B cell (primary cell): ENCODE results near the gene TRMO. TPM values are rescaled to one million over a fixed set of nuclear protein-coding genes. Genes with fewer than 3 reads are reported as not detected.
A peak's percentile ranks its signal among the peaks of the same experiment; 100 is the strongest.

ENCODE experiments used
- ATAC-seq: fragments of 200-7000 bp; cut with Tn5 transposase; one replicate; pipeline ENCODE4 v1.10.0; 2021; ENCODE audit warnings: low read depth, mild to moderate bottlenecking, moderate number of reproducible peaks, moderate library complexity
- CTCF ChIA-PET: fragments of 350-600 bp; sonication (Branson Sonifier 250); formaldehyde crosslinking; loops from one replicate; lab custom pipeline; 2021; ENCODE audit warnings: antibody characterized with exemption, inconsistent platforms; lab: Charles Lee
- POLR2A ChIA-PET: fragments of 350-600 bp; sonication (Branson Sonifier 250); formaldehyde crosslinking; loops from one replicate; lab custom pipeline; 2021; ENCODE audit warnings: antibody characterized with exemption; lab: Charles Lee
- DNase-seq: peaks from one replicate; pipeline ENCODE4 v3.0.0; 2013
- H2AFZ ChIP-seq: 2 replicates; pipeline ENCODE4 v1.6.1; 2012; ENCODE audit warnings: mild to moderate bottlenecking, low read depth, low read length; ENCODE audit not compliant: insufficient read depth, poor library complexity, severe bottlenecking
- H3K27ac ChIP-seq, 2 donors: 1 replicate in 1 of 2; 2 replicates in 1 of 2; pipeline ENCODE4 v1.5.1; 2012 to 2013; ENCODE audit warnings: low read length in 2 of 2, mild to moderate bottlenecking in 2 of 2, moderate library complexity in 1 of 2
- H3K27me3 ChIP-seq, 4 experiments: fragments of 200-600 bp in 1 of 4; sonication (generic) in 1 of 4; replicated peaks in 1 of 4; 1 replicate in 2 of 4; 2 replicates in 2 of 4; pipeline versions ENCODE4 v1.6.1 to v1.7.0; 2013 to 2016; ENCODE audit warnings: low read length in 3 of 4, mild to moderate bottlenecking in 2 of 4, mixed read lengths in 1 of 4, moderate library complexity in 1 of 4; ENCODE audit not compliant: insufficient read depth in 4 of 4, control insufficient read depth in 3 of 4; ENCODE audit errors: control extremely low read depth in 1 of 4
- H3K36me3 ChIP-seq, 2 experiments: replicated peaks in 1 of 2; 1 replicate in 1 of 2; 2 replicates in 1 of 2; pipeline versions ENCODE4 v1.6.1 to v1.7.1; 2013; ENCODE audit warnings: low read length in 1 of 2; ENCODE audit not compliant: insufficient read depth in 2 of 2, control insufficient read depth in 1 of 2; ENCODE audit errors: control extremely low read depth in 1 of 2, extremely low read depth in 1 of 2
- H3K4me1 ChIP-seq, 2 donors: fragments of 200-600 bp in 1 of 2; sonication (generic) in 1 of 2; 1 replicate in 1 of 2; 2 replicates in 1 of 2; pipeline versions ENCODE4 v1.5.1 to v1.6.1; 2013 to 2017; ENCODE audit warnings: low read length in 2 of 2; ENCODE audit not compliant: control insufficient read depth in 2 of 2, insufficient read depth in 2 of 2
- H3K4me2 ChIP-seq: replicated peaks from 2 replicates; pipeline ENCODE3; 2012; ENCODE audit warnings: mild to moderate bottlenecking, low read depth, low read length; ENCODE audit not compliant: poor library complexity, severe bottlenecking
- H3K4me3 ChIP-seq, 5 experiments: fragments of 200-600 bp in 1 of 5; sonication (generic) in 1 of 5; 1 replicate in 3 of 5; 2 replicates in 2 of 5; pipeline versions ENCODE4 v1.5.1 to v1.7.0; 2011 to 2016; ENCODE audit warnings: low read length in 4 of 5, mild to moderate bottlenecking in 4 of 5, low read depth in 2 of 5, control low read depth in 1 of 5, moderate library complexity in 1 of 5; ENCODE audit not compliant: insufficient read depth in 1 of 5; ENCODE audit errors: control extremely low read depth in 1 of 5, extremely low read depth in 1 of 5
- H3K79me2 ChIP-seq: fragments of 200-600 bp; sonication (generic); one replicate; pipeline ENCODE4 v1.6.0; 2016; ENCODE audit warnings: low read length; ENCODE audit not compliant: control insufficient read depth, insufficient read depth
- H3K9ac ChIP-seq: fragments of 200-600 bp; sonication (generic); 2 replicates; pipeline ENCODE4 v1.6.1; 2017; ENCODE audit warnings: mild to moderate bottlenecking, low read length, moderate library complexity
- H3K9me3 ChIP-seq, 3 donors: one replicate each; pipeline versions ENCODE4 v1.6.1 to v1.7.1; 2013; ENCODE audit warnings: low read length in 2 of 3; ENCODE audit not compliant: control insufficient read depth in 2 of 3, insufficient read depth in 1 of 3; ENCODE audit errors: control extremely low read depth in 1 of 3
- H4K20me1 ChIP-seq: 2 replicates; pipeline ENCODE4 v1.6.0; 2012; ENCODE audit warnings: mild to moderate bottlenecking, low read length; ENCODE audit not compliant: insufficient read depth, control insufficient read depth, poor library complexity, severe bottlenecking
- H3K27ac Mint-ChIP-seq: one replicate; pipeline ENCODE4 v1.8.0; 2021; ENCODE audit warnings: mixed read lengths
- H3K27me3 Mint-ChIP-seq: one replicate; pipeline ENCODE4 v1.8.0; 2021; ENCODE audit warnings: mixed read lengths
- H3K4me1 Mint-ChIP-seq: one replicate; pipeline ENCODE4 v1.8.0; 2021; ENCODE audit warnings: mixed read lengths
- H3K4me3 Mint-ChIP-seq: one replicate; pipeline ENCODE4 v1.8.0; 2021; ENCODE audit warnings: mixed read lengths
- H3K9me3 Mint-ChIP-seq: one replicate; pipeline ENCODE4 v1.8.0; 2022; ENCODE audit warnings: mixed read lengths; ENCODE audit not compliant: insufficient read depth
- EZH2 ChIP-seq: IDR thresholded peaks from 2 replicates; pipeline ENCODE4 v1.6.1; 2012; ENCODE audit warnings: borderline replicate concordance, low read depth, mild to moderate bottlenecking, moderate library complexity, low read length; ENCODE audit not compliant: insufficient read depth, poor library complexity, severe bottlenecking
- WGBS: methylation state at CpG from one replicate; pipeline ENCODE4 v1.1.5; 2013; ENCODE audit warnings: missing lambda C conversion rate; ENCODE audit not compliant: insufficient coverage; 5-methylcytosine and 5-hydroxymethylcytosine counted together
- intact Hi-C: fragments of 100-400 bp; cut with micrococcal nuclease; formaldehyde crosslinking; loops from one replicate; pipeline ENCODE4 v1.10.0; 2022
- polyA plus RNA-seq: library from polyadenylated mRNA; depleted of rRNA; stranded (reverse); fragments of >200 nt; gene quantifications from 2 replicates; pipeline ENCODE4 v1.2.3, GENCODE V29; 2012
- total RNA-seq, 2 donors: library from RNA; stranded (reverse); fragments of 120-200 nt in 1 of 2; gene quantifications; 1 replicate in 1 of 2; 2 replicates in 1 of 2; pipeline versions ENCODE4 v1.2.3 to v1.2.4, GENCODE V29; 2013 to 2022
- TF ChIP-seq, protein P1 (sequence below): fragments of 200-600 bp; IDR thresholded peaks from one replicate; pipeline ENCODE4 v1.8.0; 2022; ENCODE audit warnings: antibody characterized with exemption, mild to moderate bottlenecking

The TRMO gene
- total and polyA plus RNA-seq, 2 donors (not counting 1 experiment from before 2014, with no cell fraction given): 16.9 to 42.3 TPM

- peak overlapping the region; percentile 92 for H3K27ac Mint-ChIP-seq
- H3K79me2 ChIP-seq: peaks cover 29% of the 10 kb centered on the region
- H2AFZ ChIP-seq: peak overlapping the region; percentile 53
- TF ChIP-seq, protein P1, sequence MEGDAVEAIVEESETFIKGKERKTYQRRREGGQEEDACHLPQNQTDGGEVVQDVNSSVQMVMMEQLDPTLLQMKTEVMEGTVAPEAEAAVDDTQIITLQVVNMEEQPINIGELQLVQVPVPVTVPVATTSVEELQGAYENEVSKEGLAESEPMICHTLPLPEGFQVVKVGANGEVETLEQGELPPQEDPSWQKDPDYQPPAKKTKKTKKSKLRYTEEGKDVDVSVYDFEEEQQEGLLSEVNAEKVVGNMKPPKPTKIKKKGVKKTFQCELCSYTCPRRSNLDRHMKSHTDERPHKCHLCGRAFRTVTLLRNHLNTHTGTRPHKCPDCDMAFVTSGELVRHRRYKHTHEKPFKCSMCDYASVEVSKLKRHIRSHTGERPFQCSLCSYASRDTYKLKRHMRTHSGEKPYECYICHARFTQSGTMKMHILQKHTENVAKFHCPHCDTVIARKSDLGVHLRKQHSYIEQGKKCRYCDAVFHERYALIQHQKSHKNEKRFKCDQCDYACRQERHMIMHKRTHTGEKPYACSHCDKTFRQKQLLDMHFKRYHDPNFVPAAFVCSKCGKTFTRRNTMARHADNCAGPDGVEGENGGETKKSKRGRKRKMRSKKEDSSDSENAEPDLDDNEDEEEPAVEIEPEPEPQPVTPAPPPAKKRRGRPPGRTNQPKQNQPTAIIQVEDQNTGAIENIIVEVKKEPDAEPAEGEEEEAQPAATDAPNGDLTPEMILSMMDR: peak; percentile 96
- TF ChIP-seq EZH2: no peak
- DNase-seq (peak; percentile 86), ATAC-seq (peak; percentile 35)
- no peaks in the 10 kb centered on the region for H3K9me3 ChIP-seq
- ChIA-PET POLR2A (interaction anchor here (0.7 to 2.9 kb wide), 3 partner anchors 35 to 226 kb away, joined by 4 to 40 read pairs (median 13); partner anchors contain the start of gene ANP32B), CTCF (interaction anchor here (0.6 to 4.1 kb wide), 34 partner anchors 9 to 1898 kb away, joined by 3 to 50 read pairs (median 4); partner anchors contain the start of genes ANP32B, NANS and TBC1D2)
- H3K27me3 Mint-ChIP-seq: peaks cover under 1% of the 10 kb centered on the region
- H3K27ac ChIP-seq: peak overlapping the region; percentile 2 to 99
- no peaks in the 10 kb centered on the region for H3K27me3 ChIP-seq
- peak overlapping the region in 4 of 5 experiments; percentile 18 to 89 (median 36) for H3K4me3 ChIP-seq
- peaks cover 53% of the 10 kb centered on the region for H3K4me1 Mint-ChIP-seq
- peaks cover 26 to 32% of the 10 kb centered on the region in 2 donors for H3K4me1 ChIP-seq
- no peaks in the 10 kb centered on the region for H3K9me3 Mint-ChIP-seq
- H3K36me3 ChIP-seq: no peaks in the 10 kb centered on the region
- H3K4me2 ChIP-seq: peak overlapping the region; percentile 82
- WGBS: no CpG with 5 or more reads among the region's 8 CpGs
- no peaks in the 10 kb centered on the region for H4K20me1 ChIP-seq
- H3K9ac ChIP-seq: peak overlapping the region; percentile 94
- H3K4me3 Mint-ChIP-seq: peak overlapping the region; percentile 87
- intact Hi-C loops: loop anchor here (1.0 to 5.0 kb wide), 12 partner anchors 31 to 1506 kb away; partner anchors contain the start of genes ANKS6, CORO2A, FOXE1 and TDRD7
Observed at GRCh38 chr9:97923529-97924108, 1.3 kb upstream of the TRMO start.

GRCh38 chr9:97919217-97919813, 3.0 kb downstream of the TRMO start:
- no peaks in the 10 kb centered on the region for H3K9me3 Mint-ChIP-seq
- no peak for ATAC-seq
- Histone ChIP-seq H3K9ac (no peak overlapping the region), H3K9me3 (no peaks in the 10 kb centered on the region), H3K36me3 (peaks cover 0 to 14% of the 10 kb centered on the region in 2 experiments), H3K79me2 (peaks cover 57% of the 10 kb centered on the region), H3K27ac (peak overlapping the region in 1 of 2 donors; percentile 1), H3K4me1 (peaks cover 23 to 27% of the 10 kb centered on the region in 2 donors), H3K4me2 (no peak overlapping the region), H3K4me3 (no peak overlapping the region), H2AFZ (no peak overlapping the region), H4K20me1 (no peaks in the 10 kb centered on the region), H3K27me3 (no peaks in the 10 kb centered on the region)
- H3K27ac Mint-ChIP-seq: no peak overlapping the region
- ChIA-PET POLR2A (interaction anchor here (0.8 kb wide), 1 partner anchor 148 kb away, joined by 4 read pairs; no protein-coding TSS in a partner anchor), CTCF (interaction anchor here (1.5 to 4.2 kb wide), 2 partner anchors 11 to 17 kb away, joined by 4 to 24 read pairs; no protein-coding TSS in a partner anchor)
- H3K27me3 Mint-ChIP-seq: no peaks in the 10 kb centered on the region
- H3K4me1 Mint-ChIP-seq: peaks cover 53% of the 10 kb centered on the region
- TF ChIP-seq, protein P1: no peak
- TF ChIP-seq EZH2: no peak
- H3K4me3 Mint-ChIP-seq: no peak overlapping the region
- DNase-seq: no peak
- intact Hi-C loops: no loop called here
